ENCODE measurements around the gene BEND6.

- TF ChIP-seq CTCF (IDR thresholded peaks at IDR 0.05) (no peak), POLR2A (IDR thresholded peaks at IDR 0.05) (no peak), EP300 (IDR thresholded peaks at IDR 0.05) (no peak)
Measured at GRCh38 chr6:57038906-57039305, 84.0 kb downstream of the BEND6 start.
